ENCODE data around the gene ING2. TPM values are rescaled to one million over a fixed set of nuclear protein-coding genes. Genes with fewer than 3 reads are reported as not detected.

The ING2 gene
- total RNA-seq, 2 donors from 2014 or later = 13.0 to 14.7 TPM

DNA sequence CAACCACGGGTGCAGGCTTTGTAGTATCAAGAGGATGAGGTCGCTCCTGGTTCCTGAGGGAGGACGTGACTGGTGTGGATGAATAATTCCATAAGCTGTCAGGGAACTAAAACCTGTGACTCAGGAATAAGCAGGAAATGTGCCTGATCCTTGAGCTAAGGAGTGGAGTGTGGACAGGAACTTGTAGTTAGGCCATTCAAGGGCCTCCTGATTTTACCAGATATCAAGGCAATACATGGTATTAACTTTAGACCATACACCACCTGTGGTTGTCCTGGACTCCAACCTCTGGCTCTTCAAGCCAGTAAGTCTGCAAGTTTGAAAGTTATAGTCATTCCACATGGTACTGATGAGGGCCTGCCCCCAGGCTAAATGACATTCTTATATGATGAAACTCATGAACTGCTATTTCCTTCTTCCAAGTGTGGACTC, 12.1 kb upstream of the ING2 start:
- intact Hi-C loops (cut with DNase I, micrococcal nuclease) = no loop called here
- no peak for DNase-seq
- no peak for ATAC-seq

DNA sequence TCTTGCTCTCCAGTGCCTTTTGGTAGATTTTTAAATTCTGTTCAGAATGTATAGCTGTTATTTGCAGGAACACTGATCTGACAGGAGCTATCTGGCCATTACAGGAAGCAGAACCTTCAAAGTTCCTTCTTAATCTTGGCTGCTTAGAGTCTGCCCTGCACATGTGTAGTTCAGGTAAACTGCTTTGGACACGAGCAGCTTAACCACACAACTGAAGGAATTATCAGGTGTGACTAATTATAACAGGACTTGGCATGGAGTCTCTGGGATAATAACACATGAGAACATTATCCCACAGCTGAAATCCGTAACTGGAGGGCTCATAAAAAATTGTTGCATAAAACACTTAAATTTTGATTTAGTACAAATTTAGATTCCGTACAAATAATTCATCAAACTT, 11.6 kb upstream of the ING2 start:
- DNase-seq = no peak
- no peak for ATAC-seq
- intact Hi-C loops (cut with DNase I, micrococcal nuclease) = no loop called here

DNA sequence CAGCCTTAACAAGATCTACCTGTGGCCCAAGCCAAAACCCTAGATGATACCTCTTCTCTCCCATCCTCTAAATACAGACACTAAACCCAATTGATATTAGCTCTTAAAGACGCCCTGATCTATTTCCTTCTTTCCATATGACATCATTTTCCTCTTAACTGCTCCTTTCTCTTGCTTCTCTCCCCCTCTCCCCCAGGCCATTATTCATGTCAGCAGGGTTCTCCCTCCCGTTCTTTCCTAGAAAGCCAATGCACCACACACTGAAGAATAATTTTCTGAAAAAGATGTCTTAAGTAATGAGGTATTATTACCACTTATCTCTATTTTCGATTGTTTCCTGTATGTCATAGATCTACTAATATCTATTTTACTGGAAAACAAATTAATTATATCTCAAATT, 9.7 kb upstream of the ING2 start:
- intact Hi-C loops (cut with DNase I, micrococcal nuclease) = no loop called here
- ATAC-seq (no peak), DNase-seq (no peak)

DNA sequence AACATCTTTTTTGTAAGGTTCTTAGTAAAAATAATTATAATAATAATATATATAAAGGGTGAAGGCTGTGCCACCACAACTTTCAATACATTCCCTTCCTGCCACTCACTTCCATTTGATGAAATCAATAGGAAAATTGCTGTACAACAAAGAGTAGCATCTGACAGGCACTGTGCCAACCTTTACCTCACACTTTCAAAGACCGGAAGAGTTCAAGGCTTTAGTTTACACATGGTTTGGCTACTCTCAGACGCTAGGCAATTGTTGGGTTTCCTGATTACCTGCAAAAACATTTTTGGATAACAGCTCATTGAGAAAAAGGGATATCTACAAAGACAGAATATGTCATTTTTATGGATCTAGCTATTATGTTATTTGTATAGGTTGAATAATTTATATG, 5.5 kb upstream of the ING2 start:
- intact Hi-C loops (cut with DNase I, micrococcal nuclease) = no loop called here
- peak in 1 of 2 donors; percentile 31 for DNase-seq
- ATAC-seq = no peak

DNA sequence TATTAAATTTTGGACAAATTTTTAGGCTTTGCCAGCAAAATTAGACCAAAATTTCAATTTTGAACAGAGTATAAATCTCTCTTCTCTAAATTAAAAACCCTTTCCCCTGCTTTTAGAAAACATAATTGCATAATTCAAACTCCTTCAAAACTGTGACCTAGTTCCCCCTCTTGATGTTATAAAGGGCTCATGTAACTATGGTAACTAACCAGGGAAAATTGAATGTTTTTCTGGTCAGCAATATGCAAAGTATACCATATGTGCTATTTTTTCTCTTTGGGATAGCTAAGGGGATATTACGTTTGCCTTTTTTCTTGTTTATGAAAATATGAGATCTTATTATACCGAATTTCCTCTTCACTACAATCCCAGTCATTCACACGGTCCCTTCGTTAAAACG, 5.1 kb upstream of the ING2 start:
- intact Hi-C loops (cut with DNase I, micrococcal nuclease) = no loop called here

DNA sequence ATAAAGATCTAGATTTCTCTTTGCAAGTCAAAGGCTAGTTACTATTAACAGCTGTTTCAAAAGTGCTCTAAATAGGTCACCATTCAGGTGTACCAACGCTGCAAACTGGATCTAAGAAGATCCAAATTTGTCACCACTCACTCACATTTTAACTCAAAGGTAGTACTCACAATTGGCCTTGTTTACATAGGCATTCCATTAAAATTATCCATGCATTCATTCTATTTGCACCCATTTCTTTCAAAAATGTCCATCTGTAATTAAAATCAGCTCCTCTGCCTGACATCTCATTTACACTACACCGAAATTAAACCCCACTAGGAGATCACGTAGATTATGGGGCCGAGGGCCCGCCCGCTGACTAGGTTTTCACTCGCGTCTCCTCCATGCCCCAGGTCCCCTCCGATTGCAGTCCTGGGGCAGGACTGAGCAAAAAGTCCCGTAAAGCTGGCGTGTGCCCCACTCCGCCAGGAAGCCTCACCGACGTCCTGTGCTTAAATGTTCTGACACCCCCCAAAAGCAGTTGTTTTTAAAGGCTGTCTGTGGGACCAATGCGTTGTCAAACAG, 1.3 kb upstream of the ING2 start:
- no peak for DNase-seq
- intact Hi-C loops (cut with DNase I, micrococcal nuclease) = no loop called here
- no peak for ATAC-seq

More for the DNA sequence above, 5.1 kb upstream of the ING2 start:
- ATAC-seq = no peak
- DNase-seq = no peak

DNA sequence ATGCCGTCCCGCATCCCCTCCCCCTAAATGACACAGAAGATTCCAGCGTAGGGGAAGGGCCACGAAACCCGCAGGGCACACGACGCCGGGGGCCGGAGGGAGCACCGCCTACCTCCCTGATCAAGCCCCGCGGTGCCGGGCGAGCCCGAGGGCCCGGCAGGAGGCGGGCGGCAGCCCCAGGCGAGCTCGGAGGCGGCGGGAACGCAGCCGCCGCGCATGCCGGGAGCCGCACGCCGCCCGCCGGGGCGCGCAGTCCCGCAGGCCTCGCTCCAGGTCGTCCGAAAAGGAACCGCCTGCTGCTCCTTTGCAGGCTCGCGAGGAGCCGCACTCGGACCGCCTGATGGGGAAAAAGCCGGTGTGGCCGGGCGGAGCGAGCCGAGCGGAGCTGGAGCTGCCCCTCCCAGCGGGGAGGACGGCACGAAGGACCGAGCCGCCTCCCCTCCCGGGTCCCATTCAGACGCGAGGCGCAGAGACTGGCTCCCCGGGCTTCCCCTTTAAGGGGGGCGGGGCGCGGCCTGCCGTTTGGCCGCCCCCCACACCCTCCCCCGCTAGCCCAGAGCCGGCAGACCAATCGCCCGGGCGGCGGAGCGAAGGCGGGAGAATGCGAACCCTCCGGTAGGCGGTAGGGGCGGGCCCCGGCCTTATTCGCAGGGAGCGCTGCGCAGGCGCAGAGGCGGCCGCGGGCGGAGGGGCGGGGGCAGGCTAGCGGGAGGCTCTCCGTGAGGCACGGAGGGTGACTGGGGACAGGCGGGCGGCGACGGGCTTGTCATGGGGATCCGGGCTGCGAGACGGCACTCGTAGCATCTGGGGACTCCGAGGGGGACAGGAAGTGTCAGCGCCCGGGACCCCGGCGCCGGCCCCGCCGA, 561 bp upstream of the ING2 start:
- ATAC-seq = peak; percentile 88
- intact Hi-C loops (cut with DNase I, micrococcal nuclease) = no loop called here
- peak; percentile 99 for DNase-seq

DNA sequence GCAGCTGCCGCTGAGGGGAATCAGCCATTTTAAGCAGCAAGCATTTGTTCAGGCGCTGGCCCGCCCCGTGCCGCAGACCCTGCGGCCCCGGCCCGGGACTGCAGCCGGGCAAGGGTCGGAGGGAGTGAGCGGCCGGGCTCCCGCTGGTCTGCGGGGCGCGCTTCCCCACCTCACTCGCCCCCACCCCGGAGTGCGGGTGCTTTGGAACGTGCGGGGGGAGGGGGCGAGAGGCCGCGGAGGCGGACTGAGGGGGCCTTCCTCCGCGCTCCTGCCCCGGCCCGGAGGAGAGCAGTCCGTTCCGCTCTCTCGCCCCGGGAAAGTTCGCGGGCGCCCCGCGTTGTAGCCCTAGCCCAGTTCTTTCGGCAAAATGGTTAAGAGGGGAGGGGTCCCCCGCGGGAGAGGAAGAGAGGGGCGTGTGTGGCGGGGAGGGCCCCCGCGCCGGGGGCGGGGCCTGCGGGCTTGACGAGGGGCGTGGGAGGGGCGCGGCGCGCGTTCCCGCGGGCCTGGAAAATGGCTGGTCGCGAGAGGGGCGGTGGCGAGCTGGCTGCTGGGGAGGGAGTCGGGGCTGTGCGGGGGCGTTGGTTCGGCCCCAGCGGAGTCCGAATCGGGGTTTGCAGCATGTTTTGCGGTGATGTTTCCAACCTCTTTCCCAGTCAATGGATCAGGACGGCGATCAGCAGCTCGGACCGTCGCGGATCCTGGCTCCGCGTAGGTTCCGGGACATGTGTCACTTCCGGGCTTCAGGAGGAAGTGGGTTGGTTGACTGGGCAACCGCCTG, 942 bp downstream of the ING2 start:
- ATAC-seq (peak; percentile 53), DNase-seq (peak; percentile 89 to 90)
- intact Hi-C loops (cut with DNase I, micrococcal nuclease) = no loop called here

DNA sequence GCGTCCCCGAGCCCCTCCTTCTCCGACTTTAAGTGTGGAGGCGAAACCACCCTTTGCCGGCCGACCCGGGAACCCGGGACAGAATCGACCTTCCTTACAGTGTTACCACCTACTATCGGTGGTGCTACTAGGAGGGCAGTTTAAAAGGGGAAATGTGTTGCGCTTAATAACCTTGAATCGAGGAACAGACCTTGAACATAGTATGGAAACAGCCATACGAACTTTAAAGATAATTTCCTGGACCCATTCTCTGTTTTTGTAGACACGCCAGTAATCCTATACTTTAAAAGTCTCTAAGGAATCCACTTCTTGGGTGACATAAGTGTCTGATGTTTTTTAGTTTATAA, 1.5 kb downstream of the ING2 start:
- no peak for ATAC-seq
- no peak for DNase-seq
- intact Hi-C loops (cut with DNase I, micrococcal nuclease) = no loop called here

DNA sequence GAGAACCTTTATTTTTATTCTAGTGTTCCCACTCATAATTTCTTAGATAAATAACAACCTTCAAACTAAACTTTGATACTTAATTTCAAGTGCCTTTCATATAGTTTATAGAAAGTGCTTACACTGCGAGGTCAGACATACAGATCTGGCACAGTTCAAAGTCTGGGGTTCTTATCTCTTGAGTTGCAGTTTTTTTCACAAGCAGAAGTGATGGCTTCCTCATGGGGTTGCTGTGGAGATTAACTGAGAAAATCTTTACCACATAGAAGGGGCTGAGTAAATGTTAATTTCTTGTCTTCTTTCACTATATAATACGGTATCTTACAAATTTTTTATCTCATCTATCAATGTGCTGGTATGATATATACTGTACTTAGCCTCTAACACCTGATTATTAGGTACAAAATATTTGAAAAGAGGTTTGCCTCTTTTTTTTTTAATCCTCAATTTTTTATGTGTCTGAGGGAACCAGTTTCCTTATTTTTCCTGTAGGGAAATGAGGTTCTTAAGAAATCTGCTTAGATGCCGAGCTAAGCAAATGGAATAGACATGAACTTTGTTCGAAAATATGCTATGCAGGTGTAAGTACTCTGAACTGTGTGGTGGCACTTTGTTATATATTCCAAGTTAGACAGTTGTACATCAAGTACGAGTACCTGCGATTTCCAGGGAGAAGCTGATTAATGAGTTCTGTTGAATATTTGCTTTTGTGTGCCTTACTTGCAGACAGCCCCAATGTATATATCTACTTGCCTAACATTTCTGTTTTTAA, 3.3 kb downstream of the ING2 start:
- no peak for DNase-seq
- ATAC-seq = no peak
- intact Hi-C loops (cut with DNase I, micrococcal nuclease) = no loop called here

DNA sequence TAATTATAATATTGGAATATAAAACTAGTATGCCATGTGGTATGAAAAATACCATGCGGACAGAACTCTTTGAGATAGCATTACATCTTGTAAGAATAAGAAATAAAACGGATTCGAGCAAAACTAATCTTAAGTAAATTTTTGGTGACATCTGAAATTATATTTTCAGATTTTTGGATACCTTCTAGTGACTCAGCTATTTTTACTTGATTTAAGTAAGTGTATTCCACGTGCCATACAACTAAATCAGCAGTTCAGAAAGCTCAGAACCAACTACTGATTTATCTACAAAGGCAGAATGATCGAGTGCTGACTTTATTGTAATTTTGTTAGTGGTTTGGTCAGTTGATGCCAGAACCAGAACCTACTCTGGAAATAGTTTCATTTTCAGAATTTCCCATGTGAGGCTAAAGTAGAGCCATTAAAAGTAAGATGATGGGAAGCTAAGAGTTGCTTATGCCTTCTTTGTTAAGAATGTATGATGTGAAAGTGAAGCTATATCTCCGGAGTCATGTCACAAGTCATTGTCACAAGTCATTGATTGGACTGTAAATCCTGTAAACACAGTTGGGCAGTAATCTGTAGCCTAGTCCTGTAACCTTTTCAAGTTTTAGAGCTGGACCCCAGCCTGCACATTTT, 4.0 kb downstream of the ING2 start:
- DNase-seq = no peak
- intact Hi-C loops (cut with DNase I, micrococcal nuclease) = no loop called here
- no peak for ATAC-seq

DNA sequence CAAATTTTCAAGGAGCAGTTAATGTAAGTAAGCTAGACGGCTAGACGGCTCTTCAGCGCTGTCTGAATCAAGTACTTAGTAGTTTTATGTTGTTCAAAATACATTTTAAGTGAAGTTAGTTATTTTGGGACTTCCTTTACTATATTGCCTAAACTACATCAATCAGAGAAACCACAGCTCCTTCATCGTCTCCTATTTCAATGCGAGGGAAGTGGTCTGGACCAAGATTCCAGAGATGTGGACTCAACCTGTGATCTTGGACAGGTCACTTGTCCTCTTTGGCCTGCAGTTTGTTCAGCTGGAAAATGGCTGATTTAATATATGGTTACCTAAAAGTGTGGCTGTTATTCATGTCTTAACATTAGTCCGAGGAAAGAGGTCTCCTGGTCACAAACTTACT, 10.6 kb downstream of the ING2 start:
- ATAC-seq (no peak), DNase-seq (no peak)
- intact Hi-C loops (cut with DNase I, micrococcal nuclease) = no loop called here

DNA sequence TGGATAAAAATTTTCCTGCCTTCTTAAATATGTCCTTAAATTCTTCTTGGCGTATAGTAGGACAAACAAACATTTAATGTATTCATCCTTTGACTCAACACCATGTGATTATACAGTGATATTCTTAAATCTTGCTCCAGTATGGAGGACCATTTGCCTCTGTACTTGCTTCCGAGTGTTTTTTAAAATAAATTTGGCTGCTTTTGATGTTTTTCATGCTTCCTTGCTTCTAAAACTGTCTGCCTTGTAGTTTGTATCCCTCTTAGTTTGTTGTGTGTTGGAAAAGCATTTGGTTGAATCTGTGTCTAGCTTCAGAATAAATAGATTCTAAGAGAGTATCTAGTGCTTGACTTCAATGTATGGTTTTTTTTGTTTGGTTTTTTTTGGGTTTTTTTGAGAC, 12.3 kb downstream of the ING2 start:
- DNase-seq (no peak), ATAC-seq (no peak)
- intact Hi-C loops (cut with DNase I, micrococcal nuclease) = no loop called here

DNA sequence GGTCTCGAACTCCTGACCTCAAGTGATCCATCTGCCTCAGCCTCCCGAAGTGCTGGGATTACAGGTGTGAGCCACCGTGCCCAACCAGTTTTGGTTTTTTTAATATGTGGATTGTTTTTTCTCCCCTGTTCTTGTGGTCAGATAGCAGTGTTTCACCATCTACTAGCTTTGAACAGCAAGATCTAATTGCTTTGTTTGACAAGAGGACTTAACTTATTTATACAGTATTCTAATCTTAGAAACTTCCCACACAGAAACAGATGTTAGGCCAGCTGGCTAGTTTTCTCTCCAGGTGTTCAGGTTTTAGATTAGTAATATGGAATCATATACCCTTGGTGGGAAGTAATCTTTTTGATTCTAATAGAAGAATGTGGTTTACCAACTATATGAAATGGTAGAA, 12.9 kb downstream of the ING2 start:
- DNase-seq = no peak
- no peak for ATAC-seq
- intact Hi-C loops (cut with DNase I, micrococcal nuclease) = no loop called here

DNA sequence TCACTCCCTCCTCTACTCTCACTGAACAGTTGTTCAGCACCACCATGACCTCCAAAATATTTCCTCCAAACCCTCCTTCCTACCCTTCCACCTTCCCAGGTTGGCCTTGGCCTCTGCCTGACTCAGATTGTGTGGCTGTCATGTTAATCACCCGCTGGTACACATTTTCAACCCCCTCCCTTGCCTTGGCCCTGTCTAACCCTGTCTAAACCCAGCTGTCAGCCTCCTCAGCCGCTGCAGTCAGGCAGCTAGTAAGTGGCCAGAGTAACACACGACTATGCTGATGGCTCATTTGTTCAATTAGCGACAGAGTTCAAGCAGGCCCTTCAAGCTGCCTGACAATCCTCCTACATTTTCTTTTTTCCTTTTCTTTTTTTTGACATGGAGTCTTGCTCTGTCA, 18.0 kb downstream of the ING2 start:
- intact Hi-C loops (cut with DNase I, micrococcal nuclease) = no loop called here
- no peak for ATAC-seq
- DNase-seq = no peak

DNA sequence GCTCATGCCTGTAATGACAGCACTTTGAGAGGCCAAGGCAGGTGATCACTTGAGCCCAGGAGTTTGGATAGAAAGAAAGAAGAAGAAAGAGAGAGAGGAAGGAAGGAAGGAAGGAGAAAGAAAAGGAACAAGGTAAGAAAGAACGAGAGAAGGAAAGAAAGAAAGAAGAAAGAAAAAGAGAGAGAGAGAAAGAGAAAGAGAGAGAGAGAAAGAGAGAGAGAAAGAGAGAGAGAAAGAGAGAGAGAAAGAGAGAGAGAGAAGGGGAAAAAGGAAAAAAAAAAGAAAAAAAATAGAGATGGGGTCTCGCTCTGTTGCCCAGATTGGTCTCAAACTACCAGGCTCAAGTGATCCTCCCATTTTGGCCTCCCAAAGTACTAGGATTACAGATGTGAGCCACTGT, 22.5 kb downstream of the ING2 start:
- DNase-seq (no peak), ATAC-seq (no peak)
- intact Hi-C loops (cut with DNase I, micrococcal nuclease) = no loop called here

DNA sequence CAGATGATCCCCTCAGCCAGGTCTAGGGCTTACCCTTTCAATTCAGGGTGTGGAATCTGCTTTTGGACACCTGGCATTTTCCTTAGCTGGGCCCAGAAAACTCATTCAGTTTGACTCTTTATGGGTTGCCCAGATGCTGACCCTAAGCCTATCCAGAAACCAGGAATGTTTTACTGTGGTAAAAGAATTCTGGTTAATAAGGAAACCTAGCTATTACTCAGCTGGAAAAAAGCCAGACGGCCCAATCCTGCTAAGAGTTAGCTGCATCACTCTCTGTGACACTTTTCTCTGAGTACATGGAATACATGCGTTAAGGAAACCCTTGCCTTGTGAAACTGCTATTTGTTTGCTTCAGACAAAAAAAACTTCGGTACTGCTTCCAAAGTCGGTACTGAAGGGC, 28.0 kb downstream of the ING2 start:
- DNase-seq (no peak), ATAC-seq (no peak)
- intact Hi-C loops (cut with DNase I, micrococcal nuclease) = no loop called here

DNA sequence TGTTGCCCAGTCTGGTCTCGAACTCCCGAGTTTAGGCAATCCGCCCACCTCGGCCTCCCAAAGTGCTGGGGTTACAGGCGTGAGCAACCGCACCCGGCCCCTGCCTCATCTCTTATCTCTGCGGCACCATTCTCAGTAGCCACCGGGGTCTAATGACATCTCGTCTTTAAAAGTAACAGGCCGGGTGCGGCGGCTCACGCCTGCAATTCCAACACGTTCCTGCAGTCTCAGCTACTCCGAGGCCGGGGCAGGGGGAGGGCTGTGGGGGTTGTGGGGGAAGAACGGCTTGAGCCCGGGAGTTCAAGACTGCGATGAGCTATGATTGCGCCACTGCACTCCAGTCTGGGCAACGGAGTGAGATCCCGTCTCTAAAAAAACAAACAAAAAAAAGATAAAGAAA, 28.8 kb downstream of the ING2 start:
- ATAC-seq = no peak
- intact Hi-C loops (cut with DNase I, micrococcal nuclease) = no loop called here
- DNase-seq = no peak

DNA sequence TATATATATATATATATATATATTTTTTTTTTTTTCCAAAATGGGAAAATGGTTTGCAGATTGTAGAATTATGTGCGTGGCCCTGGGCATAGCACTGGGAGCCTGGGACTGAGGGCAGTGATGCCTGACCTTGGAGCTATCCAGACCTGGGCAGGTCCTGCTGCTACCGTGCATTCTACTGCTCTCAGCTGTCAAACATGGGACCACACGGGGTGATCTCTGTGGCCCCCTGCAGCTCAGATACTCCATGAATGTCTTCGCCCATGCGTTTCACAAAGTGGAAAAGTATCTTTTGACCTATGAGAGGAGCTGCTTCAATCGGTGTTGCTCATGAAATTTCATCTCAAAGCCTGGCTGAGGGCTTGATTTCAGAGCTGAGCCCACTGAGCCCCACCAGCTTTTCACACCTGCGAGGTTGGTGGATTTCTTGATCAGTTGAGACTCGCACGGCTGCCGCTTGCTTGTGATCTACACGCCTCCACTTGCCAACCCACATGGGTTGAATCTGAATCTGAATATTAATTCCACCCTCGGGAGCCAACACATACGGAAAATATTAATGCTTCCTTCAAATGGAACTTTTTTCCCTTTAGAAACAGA, 35.7 kb downstream of the ING2 start:
- DNase-seq = no peak
- ATAC-seq = no peak
- intact Hi-C loops (cut with DNase I, micrococcal nuclease) = no loop called here
